PC-3 (cell line): ENCODE data around the gene SUMO3.

ENCODE experiments used
- EZH2 ChIP-seq: fragments of 300-600 bp; sonication (generic); IDR thresholded peaks from one replicate; pipeline ENCODE4 v1.6.1; 2017; ENCODE audit warnings: antibody characterized with exemption, mild to moderate bottlenecking, low read length; ENCODE audit not compliant: unreplicated experiment
- TF ChIP-seq, protein P1 (sequence below): fragments of 300-600 bp; sonication (generic); conservative IDR thresholded peaks from 2 replicates; pipeline ENCODE4 v1.5.1; 2017; ENCODE audit warnings: antibody characterized with exemption, low read depth, mild to moderate bottlenecking, low read length

GRCh38 chr21:44778094-44778493, 39.8 kb downstream of the SUMO3 start:
- no peak for TF ChIP-seq EZH2
- TF ChIP-seq, protein P1, sequence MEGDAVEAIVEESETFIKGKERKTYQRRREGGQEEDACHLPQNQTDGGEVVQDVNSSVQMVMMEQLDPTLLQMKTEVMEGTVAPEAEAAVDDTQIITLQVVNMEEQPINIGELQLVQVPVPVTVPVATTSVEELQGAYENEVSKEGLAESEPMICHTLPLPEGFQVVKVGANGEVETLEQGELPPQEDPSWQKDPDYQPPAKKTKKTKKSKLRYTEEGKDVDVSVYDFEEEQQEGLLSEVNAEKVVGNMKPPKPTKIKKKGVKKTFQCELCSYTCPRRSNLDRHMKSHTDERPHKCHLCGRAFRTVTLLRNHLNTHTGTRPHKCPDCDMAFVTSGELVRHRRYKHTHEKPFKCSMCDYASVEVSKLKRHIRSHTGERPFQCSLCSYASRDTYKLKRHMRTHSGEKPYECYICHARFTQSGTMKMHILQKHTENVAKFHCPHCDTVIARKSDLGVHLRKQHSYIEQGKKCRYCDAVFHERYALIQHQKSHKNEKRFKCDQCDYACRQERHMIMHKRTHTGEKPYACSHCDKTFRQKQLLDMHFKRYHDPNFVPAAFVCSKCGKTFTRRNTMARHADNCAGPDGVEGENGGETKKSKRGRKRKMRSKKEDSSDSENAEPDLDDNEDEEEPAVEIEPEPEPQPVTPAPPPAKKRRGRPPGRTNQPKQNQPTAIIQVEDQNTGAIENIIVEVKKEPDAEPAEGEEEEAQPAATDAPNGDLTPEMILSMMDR: no peak
